ENCODE data around the gene DOCK9. TPM values are rescaled to one million over a fixed set of nuclear protein-coding genes. Genes with fewer than 3 reads are reported as not detected.

Gene DOCK9
- total RNA-seq, 6 donors from 2014 or later, result 155 to 284 (median 170) TPM

DNA sequence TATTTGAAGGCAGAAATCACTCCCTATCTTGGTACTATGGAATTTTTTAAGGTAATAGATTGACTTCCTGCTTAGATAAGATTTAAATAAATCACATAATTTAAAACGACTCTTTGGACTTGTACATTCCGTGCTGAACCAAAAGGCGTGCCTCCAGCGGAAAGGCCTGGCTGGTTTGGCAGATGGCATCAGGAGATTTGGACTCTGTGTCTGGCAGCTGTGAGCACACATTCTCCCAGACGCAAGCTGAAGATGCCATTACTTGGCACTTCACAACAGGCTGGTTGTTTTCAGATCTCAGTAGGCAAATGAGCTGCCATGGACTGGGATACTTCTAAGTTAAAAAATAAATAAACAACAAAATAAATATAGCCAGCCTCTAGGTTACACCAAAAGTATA is 120.9 kb downstream of the DOCK9 start:
- peak in 2 of 4 donors; percentile 87 to 92 for TF ChIP-seq EP300 (IDR thresholded peaks at IDR 0.05)
- TF ChIP-seq POLR2A (IDR thresholded peaks at IDR 0.05), result no peak
- TF ChIP-seq POLR2AphosphoS5 (IDR thresholded peaks at IDR 0.05), result peak; percentile 55 to 87
- TF ChIP-seq, protein P1, sequence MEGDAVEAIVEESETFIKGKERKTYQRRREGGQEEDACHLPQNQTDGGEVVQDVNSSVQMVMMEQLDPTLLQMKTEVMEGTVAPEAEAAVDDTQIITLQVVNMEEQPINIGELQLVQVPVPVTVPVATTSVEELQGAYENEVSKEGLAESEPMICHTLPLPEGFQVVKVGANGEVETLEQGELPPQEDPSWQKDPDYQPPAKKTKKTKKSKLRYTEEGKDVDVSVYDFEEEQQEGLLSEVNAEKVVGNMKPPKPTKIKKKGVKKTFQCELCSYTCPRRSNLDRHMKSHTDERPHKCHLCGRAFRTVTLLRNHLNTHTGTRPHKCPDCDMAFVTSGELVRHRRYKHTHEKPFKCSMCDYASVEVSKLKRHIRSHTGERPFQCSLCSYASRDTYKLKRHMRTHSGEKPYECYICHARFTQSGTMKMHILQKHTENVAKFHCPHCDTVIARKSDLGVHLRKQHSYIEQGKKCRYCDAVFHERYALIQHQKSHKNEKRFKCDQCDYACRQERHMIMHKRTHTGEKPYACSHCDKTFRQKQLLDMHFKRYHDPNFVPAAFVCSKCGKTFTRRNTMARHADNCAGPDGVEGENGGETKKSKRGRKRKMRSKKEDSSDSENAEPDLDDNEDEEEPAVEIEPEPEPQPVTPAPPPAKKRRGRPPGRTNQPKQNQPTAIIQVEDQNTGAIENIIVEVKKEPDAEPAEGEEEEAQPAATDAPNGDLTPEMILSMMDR (IDR thresholded peaks at IDR 0.05), result no peak
- peak overlapping the region; percentile 34 to 81 (median 72) for H3K27ac ChIP-seq

DNA sequence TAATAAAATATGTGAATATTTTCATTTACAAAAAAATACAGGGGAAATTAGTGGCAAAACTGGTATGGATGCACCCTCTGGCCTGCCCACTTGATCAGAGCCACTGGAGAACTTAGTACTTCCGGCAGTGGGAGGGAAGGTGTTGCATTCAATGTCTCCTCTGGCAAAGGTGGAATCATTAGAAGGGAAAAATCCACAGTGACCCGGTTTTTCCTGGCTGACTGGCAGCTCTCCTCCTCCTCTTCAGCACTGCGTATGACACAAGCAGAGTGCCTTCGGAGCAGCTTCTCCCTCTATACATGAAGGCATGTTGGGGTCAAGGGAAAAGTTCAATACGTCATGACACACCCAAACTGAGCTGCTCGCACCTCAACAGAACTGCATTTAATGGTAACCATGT is 123.4 kb downstream of the DOCK9 start:
- H3K4me3 ChIP-seq, result no peak overlapping the region
- no peaks in the 10 kb centered on the region for H3K27me3 ChIP-seq
- DNase-seq (no peak), ATAC-seq (ENCODE audit: low FRiP score in 2 of 2) (no peak)
- H3K27ac ChIP-seq, result no peak overlapping the region
- H3K36me3 ChIP-seq, result peaks cover 0 to 68% (median 23%) of the 10 kb centered on the region in 4 donors
- no peaks in the 10 kb centered on the region for H3K9me3 ChIP-seq
- peaks cover 19 to 37% (median 23%) of the 10 kb centered on the region in 4 donors for H3K4me1 ChIP-seq
- TF ChIP-seq, protein P1 (IDR thresholded peaks at IDR 0.05), result no peak
- no peak for TF ChIP-seq POLR2AphosphoS5 (IDR thresholded peaks at IDR 0.05)
- TF ChIP-seq POLR2A (IDR thresholded peaks at IDR 0.05), result no peak
- no peak for TF ChIP-seq EP300 (IDR thresholded peaks at IDR 0.05)
- 81 to 93% methylated on average over 6 of the region's 6 CpGs for WGBS, 2 donors

More for the DNA sequence above, 120.9 kb downstream of the DOCK9 start:
- Histone ChIP-seq H3K4me3 (no peak overlapping the region), H3K27me3 (no peaks in the 10 kb centered on the region), H3K9me3 (no peaks in the 10 kb centered on the region), H3K4me1 (peaks cover 19 to 37% (median 24%) of the 10 kb centered on the region in 4 donors), H3K36me3 (peaks cover 9 to 74% (median 32%) of the 10 kb centered on the region in 4 donors)
- DNase-seq (peak in 1 of 2 donors; percentile 47), ATAC-seq (ENCODE audit: low FRiP score in 2 of 2) (no peak)
- 46 to 49% methylated on average over 5 of the region's 5 CpGs for WGBS, 2 donors

DNA sequence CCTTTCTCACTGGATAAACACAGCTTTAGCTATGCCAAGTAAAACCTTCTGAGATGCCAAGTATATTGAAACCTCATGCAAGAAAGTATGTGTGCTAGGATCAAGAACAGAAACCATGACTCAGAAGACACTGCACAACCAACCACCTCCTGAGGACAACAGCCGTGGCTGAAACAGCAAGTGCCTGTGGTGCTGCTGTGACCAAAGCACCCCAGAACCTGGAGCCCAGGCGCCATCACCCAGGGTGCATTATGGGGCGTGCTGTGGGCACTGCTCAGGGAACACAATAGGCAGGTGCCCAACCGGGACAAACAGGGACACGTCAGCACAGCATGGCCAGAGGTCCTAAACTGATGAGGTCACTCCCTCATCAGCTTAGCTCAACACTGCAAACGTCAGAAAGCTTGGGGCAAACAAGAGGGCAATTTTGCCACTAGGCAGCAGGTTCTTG is 124.1 kb downstream of the DOCK9 start:
- Histone ChIP-seq H3K27ac (no peak overlapping the region), H3K4me3 (no peak overlapping the region), H3K9me3 (no peaks in the 10 kb centered on the region), H3K27me3 (no peaks in the 10 kb centered on the region), H3K4me1 (peaks cover 19 to 36% (median 23%) of the 10 kb centered on the region in 4 donors), H3K36me3 (peaks cover 0 to 68% (median 20%) of the 10 kb centered on the region in 4 donors)
- no peak for TF ChIP-seq POLR2A (IDR thresholded peaks at IDR 0.05)
- TF ChIP-seq EP300 (IDR thresholded peaks at IDR 0.05), result no peak
- TF ChIP-seq, protein P1 (IDR thresholded peaks at IDR 0.05), result no peak
- no peak for TF ChIP-seq POLR2AphosphoS5 (IDR thresholded peaks at IDR 0.05)
- peak in 1 of 2 donors; percentile 23 for DNase-seq
- 68 to 69% methylated on average over 6 of the region's 6 CpGs for WGBS, 2 donors
- no peak for ATAC-seq (ENCODE audit: low FRiP score in 2 of 2)

DNA sequence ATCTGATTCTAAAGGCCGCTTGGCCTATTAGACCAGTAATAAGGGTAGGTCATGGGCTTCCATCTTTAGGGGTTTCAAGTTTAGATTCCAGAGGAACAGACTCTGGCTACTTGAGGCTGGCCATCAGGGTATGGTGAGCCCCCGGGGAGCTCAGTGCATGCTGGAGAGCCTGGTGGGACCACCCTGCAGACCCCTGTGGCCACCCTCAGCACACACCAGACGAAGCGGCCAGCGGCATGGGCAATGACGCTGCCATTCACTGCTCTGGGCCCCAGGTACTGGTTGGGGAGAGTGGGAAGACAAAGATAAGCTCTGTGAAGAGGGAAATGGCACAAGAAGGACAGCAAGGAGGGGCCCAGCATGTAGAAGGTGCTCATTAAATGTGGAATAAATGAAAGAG is 126.6 kb downstream of the DOCK9 start:
- TF ChIP-seq, protein P1 (IDR thresholded peaks at IDR 0.05), result no peak
- no peak for TF ChIP-seq POLR2AphosphoS5 (IDR thresholded peaks at IDR 0.05)
- no peak for TF ChIP-seq EP300 (IDR thresholded peaks at IDR 0.05)
- no peak for TF ChIP-seq POLR2A (IDR thresholded peaks at IDR 0.05)
- H3K36me3 ChIP-seq, result peaks cover 0 to 85% (median 33%) of the 10 kb centered on the region in 4 donors
- peak in 1 of 2 donors; percentile 39 for DNase-seq

DNA sequence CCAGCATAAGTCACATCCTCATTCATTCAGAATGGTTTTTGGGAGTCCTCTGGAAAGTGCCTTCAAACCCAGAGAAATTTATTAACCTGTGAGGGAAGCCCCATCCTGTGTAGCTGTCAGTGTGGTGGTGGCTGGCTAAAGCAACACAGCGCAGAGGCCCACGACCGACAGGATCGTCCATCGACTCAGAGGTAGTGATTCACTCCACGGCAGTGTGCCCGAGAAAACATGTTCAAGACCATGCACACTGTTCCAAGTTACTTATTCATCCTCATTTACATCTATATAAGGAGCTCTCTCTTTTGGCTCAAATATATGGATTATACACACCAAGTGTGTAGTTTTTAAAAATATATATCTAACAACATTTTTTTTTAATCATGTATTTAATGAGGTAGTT is 129.1 kb downstream of the DOCK9 start:
- no peaks in the 10 kb centered on the region for H3K27me3 ChIP-seq

More for the DNA sequence above, 126.6 kb downstream of the DOCK9 start:
- WGBS, 2 donors, result 97 to 99% methylated on average over 6 of the region's 6 CpGs
- peak overlapping the region in 1 of 4 donors; percentile 12 for H3K27ac ChIP-seq
- H3K9me3 ChIP-seq, result no peaks in the 10 kb centered on the region
- no peak overlapping the region for H3K4me3 ChIP-seq
- no peaks in the 10 kb centered on the region for H3K27me3 ChIP-seq
- ATAC-seq (ENCODE audit: low FRiP score in 2 of 2), result no peak
- peaks cover 3 to 14% (median 9%) of the 10 kb centered on the region in 4 donors for H3K4me1 ChIP-seq

More for the DNA sequence above, 129.1 kb downstream of the DOCK9 start:
- no peak for ATAC-seq (ENCODE audit: low FRiP score in 2 of 2)
- no peaks in the 10 kb centered on the region for H3K9me3 ChIP-seq
- no peak for DNase-seq
- TF ChIP-seq EP300 (IDR thresholded peaks at IDR 0.05) (no peak), POLR2A (IDR thresholded peaks at IDR 0.05) (no peak)
- TF ChIP-seq, protein P1 (IDR thresholded peaks at IDR 0.05), result no peak
- H3K4me1 ChIP-seq, result peaks cover 0 to 6% (median 0%) of the 10 kb centered on the region in 4 donors
- H3K36me3 ChIP-seq, result peaks cover 0 to 88% (median 34%) of the 10 kb centered on the region in 4 donors
- WGBS, 2 donors, result 95 to 98% methylated on average over 7 of the region's 7 CpGs
- H3K4me3 ChIP-seq, result no peak overlapping the region
- no peak overlapping the region for H3K27ac ChIP-seq

Measured in upper lobe of left lung (tissue), 6 donors.